HPDE6-E6E7 (cell line): ENCODE measurements around the gene TAP2.
"Not testable (repeated sequence)": the region's sequence is repeated elsewhere in the genome, so short reads cannot be mapped to it uniquely, and the experiment has no call there.

Experiments
- DNase-seq: peaks from one replicate; pipeline ENCODE4 v3.0.0; 2011; ENCODE audit warnings: missing footprints; ENCODE audit errors: extremely low spot score

TAP2 gene

DNA sequence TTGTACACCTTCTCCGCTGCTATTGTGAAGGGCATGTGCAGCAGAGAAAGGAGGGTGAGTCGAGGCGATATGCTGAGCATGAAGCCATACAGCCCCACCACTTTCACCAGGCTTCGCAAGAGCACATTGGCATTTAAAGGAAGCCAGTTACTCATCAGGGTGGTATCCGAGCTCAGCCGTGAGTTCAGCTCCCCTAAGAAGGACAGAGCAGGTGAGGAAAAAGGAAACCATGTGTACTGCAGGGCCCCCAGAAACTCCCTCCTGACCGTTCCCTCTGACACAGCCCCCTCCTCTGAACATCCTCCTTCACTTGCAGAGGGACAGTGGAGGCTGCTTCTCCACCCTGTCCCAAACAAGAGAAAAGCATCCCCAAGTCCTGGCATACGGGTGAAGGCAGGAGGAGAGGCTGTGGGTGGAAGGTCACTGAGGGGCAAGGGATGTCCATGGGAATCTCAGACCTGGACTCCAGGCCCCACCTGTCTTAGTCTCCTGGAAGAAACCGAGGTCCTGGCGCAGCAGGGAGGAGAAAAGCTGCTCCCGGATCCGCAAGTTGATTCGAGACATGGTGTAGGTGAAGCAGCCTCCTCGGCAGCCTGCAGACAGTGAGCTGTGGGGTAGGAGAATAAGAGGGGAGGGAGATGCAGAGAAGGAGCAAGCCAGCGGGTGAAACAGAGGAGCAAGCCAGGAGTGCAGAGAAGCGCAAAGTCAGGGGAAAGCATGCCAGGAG lies 3.2 kb downstream of the TAP2 start:
- DNase-seq = no peak

GRCh38 chr6:32833664-32834063 lies 4.9 kb downstream of the TAP2 start:
- DNase-seq = no peak

- DNase-seq = no peak
These were observed 6.0 kb downstream of the TAP2 start for GRCh38 chr6:32832535-32832934.

- no peak for DNase-seq
These were observed 7.6 kb downstream of the TAP2 start for GRCh38 chr6:32830936-32831335.

DNA sequence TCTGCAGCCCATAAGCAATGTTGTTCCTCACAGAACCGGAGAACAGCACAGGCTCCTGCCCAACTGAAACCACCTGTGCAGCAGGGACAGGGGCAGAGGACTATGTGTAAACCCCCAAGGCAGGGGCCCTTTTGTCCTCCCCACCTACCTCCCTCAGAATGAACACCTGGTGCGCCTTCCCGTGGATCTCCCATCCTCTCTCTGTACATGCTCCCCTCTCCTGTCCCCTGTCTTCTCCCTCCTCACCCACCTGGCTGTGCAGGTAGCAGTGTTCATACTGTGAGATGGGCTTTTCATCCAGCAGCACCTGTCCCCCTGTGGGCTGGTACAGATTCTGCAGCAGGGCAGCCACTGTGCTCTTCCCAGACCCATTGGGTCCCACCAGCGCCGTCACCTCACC lies 8.5 kb downstream of the TAP2 start:
- no peak for DNase-seq

- no peak for DNase-seq
These were observed 9.0 kb downstream of the TAP2 start for GRCh38 chr6:32829495-32829894.

GRCh38 chr6:32827025-32827424 lies 11.5 kb downstream of the TAP2 start:
- no peak for DNase-seq

DNA sequence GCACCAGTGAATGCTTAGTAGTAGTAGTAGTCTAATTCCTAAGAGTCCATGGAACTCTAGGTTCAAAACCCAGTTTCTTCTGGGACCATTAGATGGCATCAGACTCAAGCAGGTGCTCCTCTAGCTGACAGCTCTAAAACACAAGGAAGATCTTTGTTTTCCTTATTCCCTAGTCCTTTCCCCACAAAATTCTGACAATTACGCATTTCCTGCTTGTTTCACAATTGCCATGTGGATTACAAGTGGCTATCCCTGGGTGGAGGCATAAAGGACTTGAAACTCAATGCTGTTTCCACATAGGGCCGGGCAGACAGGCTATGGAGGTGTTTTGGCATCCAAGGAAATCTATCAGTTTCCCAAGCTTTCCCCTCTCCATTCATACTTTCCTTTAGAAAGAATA lies 12.6 kb downstream of the TAP2 start:
- DNase-seq = no peak

DNA sequence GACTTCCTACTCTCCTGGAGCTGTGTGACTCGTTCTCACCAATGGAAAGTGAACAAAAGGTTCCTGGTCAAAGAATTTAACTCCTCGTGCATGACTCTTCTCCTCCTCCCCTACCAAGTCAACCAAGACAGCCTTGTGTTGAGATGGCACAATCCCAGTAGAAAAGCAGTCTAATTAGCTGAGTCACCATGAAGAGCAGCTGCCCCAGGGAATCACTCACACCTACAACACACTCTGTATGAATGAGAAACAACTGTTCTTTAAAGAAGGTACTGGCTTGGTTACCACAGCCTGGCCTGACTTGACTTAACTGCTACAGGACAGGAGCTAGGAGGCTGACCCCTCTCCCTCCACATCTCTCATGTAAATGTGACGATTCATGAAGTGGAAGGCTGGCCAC lies 18.8 kb downstream of the TAP2 start:
- DNase-seq = peak; percentile 90

GRCh38 chr6:32818867-32819266 lies 19.7 kb downstream of the TAP2 start:
- DNase-seq = no peak

GRCh38 chr6:32816746-32817204 lies 21.8 kb downstream of the TAP2 start, which contains the start of gene HLA-DOB:
Gene HLA-DOB (minus strand): TSS chr6:32817002. CDS start chr6:32816951, 51 bp downstream.
- DNase-seq = peak; percentile 85

DNA sequence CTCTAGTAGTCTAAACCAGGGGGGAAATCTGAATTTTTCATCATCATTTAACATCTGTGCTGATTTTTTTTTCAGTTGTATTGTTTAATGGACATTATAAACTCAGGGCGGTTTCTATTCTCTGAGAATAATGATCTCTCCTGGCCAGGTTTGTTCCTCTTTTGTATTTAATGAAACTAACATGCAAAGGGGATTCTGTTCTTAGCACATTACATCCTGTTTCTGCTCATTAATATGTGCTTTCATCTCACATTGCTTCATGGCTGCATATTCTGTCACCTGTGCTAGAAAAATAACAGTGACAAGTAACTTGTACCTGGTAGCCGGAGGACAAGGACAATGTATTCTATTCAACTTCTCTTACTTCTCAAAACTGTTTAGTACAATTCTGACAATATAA lies 22.5 kb downstream of the TAP2 start:
- no peak for DNase-seq

- no peak for DNase-seq
These were observed 23.4 kb downstream of the TAP2 start for GRCh38 chr6:32815115-32815514.

GRCh38 chr6:32814145-32814544 lies 24.4 kb downstream of the TAP2 start:
- DNase-seq = peak; percentile 62

DNA sequence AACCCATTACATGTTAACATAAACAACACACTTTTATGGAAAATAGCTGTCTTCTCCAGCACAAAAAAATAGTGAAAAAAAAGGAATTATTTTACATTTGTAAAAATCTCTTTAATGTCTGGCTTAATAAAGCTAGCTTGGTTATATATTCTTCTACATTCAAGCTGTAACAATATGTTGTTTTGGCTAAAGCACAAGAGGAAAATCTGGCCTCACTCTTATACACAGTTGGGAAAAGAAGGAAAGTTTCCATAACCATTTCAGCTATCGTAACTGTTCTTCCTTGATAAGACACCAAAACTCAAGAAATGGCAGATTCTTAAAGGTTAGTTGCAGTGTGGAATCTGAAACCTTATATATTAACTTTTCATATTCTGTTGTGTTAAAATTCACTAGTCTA lies 29.4 kb downstream of the TAP2 start:
- no peak for DNase-seq

DNA sequence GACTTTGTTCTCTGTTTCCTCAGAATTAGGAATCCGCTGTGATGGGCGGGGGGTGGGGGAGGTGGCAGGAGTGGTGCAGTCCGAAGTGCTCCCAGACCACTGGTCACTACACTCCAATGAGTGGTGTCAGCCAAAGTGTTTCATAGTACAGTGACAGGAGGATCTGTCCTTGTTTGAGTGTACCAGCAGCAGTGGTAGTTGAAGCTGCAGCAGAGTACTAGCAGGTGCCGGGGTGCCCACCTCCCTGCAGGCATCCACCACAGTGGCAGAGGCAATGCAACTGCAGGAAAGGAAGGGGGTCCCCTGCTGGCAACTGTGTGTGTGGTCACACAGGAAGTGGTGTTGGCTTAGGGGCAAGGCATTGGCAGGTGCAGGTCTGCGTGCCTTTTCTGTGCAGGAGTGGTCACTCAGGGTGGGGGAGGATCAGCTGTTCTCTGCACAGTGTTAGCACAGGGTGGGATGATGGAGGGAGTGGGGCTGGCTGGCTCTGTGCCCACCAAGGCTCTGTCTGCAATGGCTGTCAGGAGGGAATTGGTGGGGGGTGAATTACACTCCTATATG lies 31.4 kb downstream of the TAP2 start:
- DNase-seq = no peak

DNA sequence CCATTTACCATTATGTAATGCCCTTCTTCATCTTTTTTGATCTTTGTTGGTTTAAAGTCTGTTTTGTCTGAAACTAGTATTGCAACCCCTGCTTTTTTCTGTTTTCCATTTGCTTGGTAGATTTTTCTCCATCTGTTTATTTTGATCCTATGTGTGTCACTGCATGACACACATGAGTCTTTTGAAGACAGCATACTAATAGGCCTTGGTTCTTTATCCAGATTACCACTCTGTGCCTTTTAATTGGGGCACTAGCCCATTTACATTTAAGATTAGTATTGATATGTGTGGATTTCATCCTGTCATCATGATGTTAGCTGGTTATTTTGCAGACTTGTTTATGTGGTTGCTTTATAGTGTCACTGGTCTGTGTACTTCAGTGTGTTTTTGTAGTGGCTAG lies 33.1 kb downstream of the TAP2 start:
- DNase-seq = not testable (repeated sequence)

- DNase-seq = no peak
These were observed 35.1 kb downstream of the TAP2 start for GRCh38 chr6:32803416-32803815.

GRCh38 chr6:32799740-32800139 lies 38.8 kb downstream of the TAP2 start:
- DNase-seq = no peak

DNA sequence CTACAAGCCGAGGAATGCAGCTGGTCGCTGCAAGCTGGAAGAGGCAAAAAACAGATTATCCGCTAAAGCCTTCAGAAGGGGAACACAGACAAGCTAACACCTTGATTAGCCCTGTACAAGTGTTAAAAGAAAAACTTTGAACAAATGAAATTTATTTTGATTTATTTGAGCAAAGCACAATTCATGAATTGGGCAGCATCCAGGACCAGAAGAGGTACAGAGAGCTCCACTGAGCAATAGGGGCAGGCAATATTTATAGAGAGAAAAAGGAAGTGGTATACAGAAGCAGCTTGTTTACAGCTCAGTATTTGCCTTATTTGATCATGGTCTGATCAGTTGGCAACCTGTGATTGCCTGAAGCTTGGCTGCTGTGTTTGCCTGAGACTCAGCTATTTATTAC lies 39.4 kb downstream of the TAP2 start:
- DNase-seq = no peak

DNA sequence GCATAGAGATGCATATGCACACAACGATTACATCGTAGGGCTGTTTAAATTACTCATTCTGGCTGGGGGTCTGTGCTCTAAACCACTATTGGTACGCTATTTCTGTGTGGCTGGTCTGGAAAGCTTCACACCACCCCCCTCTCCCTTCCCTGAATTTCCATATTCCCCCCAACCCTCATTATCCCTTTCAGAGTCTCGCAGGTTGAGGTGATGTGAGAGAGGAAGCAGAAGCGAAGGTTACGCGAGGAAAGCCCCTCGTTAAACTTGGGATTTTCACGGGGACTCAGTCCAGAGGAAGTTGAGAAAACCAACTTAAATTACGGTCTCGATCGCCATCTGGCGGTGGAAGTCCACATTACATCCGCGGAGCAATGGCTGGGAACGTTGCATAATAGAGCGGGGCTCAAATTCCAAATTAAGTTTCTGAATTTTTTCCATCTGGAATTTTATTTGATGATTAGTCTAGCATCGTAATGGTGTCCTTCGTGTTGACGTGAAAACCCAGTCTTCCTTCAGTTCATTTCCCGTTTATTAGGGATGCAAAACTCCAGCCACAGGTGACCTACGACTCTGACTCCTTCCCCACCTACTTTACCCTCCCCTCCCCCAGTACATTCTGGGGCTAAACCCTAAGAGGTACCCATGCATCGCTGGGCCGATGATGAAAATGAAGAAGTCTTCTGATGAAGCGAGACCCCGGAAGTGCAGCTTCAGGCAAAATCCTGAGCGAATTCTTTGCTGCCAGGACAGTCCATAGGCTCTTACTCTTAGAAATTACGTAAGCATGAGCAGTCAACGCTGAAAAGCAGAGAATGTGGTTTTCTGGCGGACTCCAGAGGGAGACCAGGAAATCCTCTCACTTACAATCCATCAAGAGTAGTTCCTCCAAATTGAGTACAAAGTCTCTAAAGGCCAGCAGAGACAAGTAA lies 41.4 kb downstream of the TAP2 start:
- DNase-seq = peak; percentile 63

GRCh38 chr6:32794510-32794909 lies 44.0 kb downstream of the TAP2 start:
- DNase-seq = no peak
